ENCODE measurements around the gene RPL26. TPM values are rescaled to one million over a fixed set of nuclear protein-coding genes. Genes with fewer than 3 reads are reported as not detected.

The RPL26 gene
- total RNA-seq, 1 donor from 2014 or later = 1,173 TPM

- peak overlapping the region; percentile 28 for H3K4me3 ChIP-seq
- no peaks in the 10 kb centered on the region for H3K36me3 ChIP-seq
- H3K27ac ChIP-seq = no peak overlapping the region
- DNase-seq (no peak), ATAC-seq (peak; percentile 37)
- TF ChIP-seq CTCF (IDR thresholded peaks at IDR 0.05) = no peak
- intact Hi-C loops (cut with DNase I) = no loop called here
- H3K9me3 ChIP-seq = no peaks in the 10 kb centered on the region
- H3K4me1 ChIP-seq = no peaks in the 10 kb centered on the region
- H3K27me3 ChIP-seq = no peaks in the 10 kb centered on the region
These were observed 44.9 kb downstream of the RPL26 start for GRCh38 chr17:8337802-8338752.

GRCh38 chr17:8333281-8333680 lies 49.7 kb downstream of the RPL26 start:
- no peak overlapping the region for H3K4me3 ChIP-seq
- H3K36me3 ChIP-seq = no peaks in the 10 kb centered on the region
- H3K4me1 ChIP-seq = no peaks in the 10 kb centered on the region
- no peak for ATAC-seq
- no peak for TF ChIP-seq CTCF (IDR thresholded peaks at IDR 0.05)
- no peaks in the 10 kb centered on the region for H3K27me3 ChIP-seq
- intact Hi-C loops (cut with DNase I) = no loop called here
- no peak overlapping the region for H3K27ac ChIP-seq
- no peak for DNase-seq
- H3K9me3 ChIP-seq = no peaks in the 10 kb centered on the region

- peak; percentile 39 for ATAC-seq
- no peak for TF ChIP-seq CTCF (IDR thresholded peaks at IDR 0.05)
These were observed 50.3 kb downstream of the RPL26 start for GRCh38 chr17:8332688-8333087.

GRCh38 chr17:8332128-8332527 lies 50.9 kb downstream of the RPL26 start:
- Histone ChIP-seq H3K9me3 (no peaks in the 10 kb centered on the region), H3K27ac (no peak overlapping the region), H3K4me1 (peaks cover 4% of the 10 kb centered on the region), H3K4me3 (no peak overlapping the region), H3K27me3 (peaks cover under 1% of the 10 kb centered on the region), H3K36me3 (no peaks in the 10 kb centered on the region)
- DNase-seq (no peak), ATAC-seq (no peak)
- TF ChIP-seq CTCF (IDR thresholded peaks at IDR 0.05) = no peak
- intact Hi-C loops (cut with DNase I) = no loop called here

More at GRCh38 chr17:8332688-8333087, 50.3 kb downstream of the RPL26 start:
- no peaks in the 10 kb centered on the region for H3K9me3 ChIP-seq
- intact Hi-C loops (cut with DNase I) = no loop called here
- H3K4me1 ChIP-seq = no peaks in the 10 kb centered on the region
- no peak overlapping the region for H3K27ac ChIP-seq
- DNase-seq = no peak
- no peaks in the 10 kb centered on the region for H3K36me3 ChIP-seq
- H3K27me3 ChIP-seq = no peaks in the 10 kb centered on the region
- no peak overlapping the region for H3K4me3 ChIP-seq

Other genes with a start within 250 kb of the RPL26 start
- gene PER1, start 230.8 kb downstream of the RPL26 start, total RNA-seq = 350 TPM
- gene VAMP2, start 220.2 kb downstream of the RPL26 start, total RNA-seq = 78.1 TPM
- gene TMEM107, start 206.8 kb downstream of the RPL26 start, total RNA-seq = 9.3 TPM
- gene BORCS6, start 193.0 kb downstream of the RPL26 start, total RNA-seq = 7.8 TPM
- gene AURKB, start 172.6 kb downstream of the RPL26 start, total RNA-seq = 1.4 TPM
- 57.1 TPM for gene CTC1, start 135.1 kb downstream of the RPL26 start, total RNA-seq
- 28.3 TPM for gene PFAS, start 133.9 kb downstream of the RPL26 start, total RNA-seq
- gene RANGRF, start 94.5 kb downstream of the RPL26 start, total RNA-seq = 31.0 TPM
- 7.4 TPM for gene SLC25A35, start 87.8 kb downstream of the RPL26 start, total RNA-seq
- gene ARHGEF15, start 73.0 kb downstream of the RPL26 start, total RNA-seq = 29.9 TPM
- gene ODF4, start 43.4 kb downstream of the RPL26 start, total RNA-seq = not detected
- not detected for gene RNF222, start 14.6 kb upstream of the RPL26 start, total RNA-seq
- 80.6 TPM for gene NDEL1, start 52.7 kb upstream of the RPL26 start, total RNA-seq
- gene MYH10, start 247.5 kb upstream of the RPL26 start, total RNA-seq = 205 TPM

All from upper lobe of right lung (tissue), 1 donor.